Measurements from ENCODE around the gene ZNHIT6. TPM values are rescaled to one million over a fixed set of nuclear protein-coding genes. Genes with fewer than 3 reads are reported as not detected.

The ZNHIT6 gene
- polyA plus RNA-seq, 1 of the 3 experiments (the other 2 are of a cell fraction): 7.7 TPM

- Histone ChIP-seq H3K4me1 (ENCODE audit: control insufficient read depth in 1 of 2, insufficient read depth in 2 of 2, low read depth in 1 of 2, low read length in 1 of 2) (no peaks in the 10 kb centered on the region), H3K27ac (ENCODE audit: low read depth in 2 of 2, low read length in 1 of 2) (no peak overlapping the region), H3F3A (replicated peaks; ENCODE audit: insufficient read depth) (peaks cover 4% of the 10 kb centered on the region), H3K9me3 (no peaks in the 10 kb centered on the region), H3K9me2 (no peaks in the 10 kb centered on the region), H3K4me3 (ENCODE audit: low read depth in 2 of 2, low read length in 1 of 2) (no peak overlapping the region), H3K4me2 (no peak overlapping the region), H3K9ac (no peak overlapping the region), H3K79me2 (ENCODE audit: insufficient read depth) (peaks cover 36% of the 10 kb centered on the region), H4K20me1 (ENCODE audit: insufficient read depth) (no peaks in the 10 kb centered on the region), H3K36me3 (replicated peaks in 1 of 2; ENCODE audit: control insufficient read depth in 1 of 2, insufficient read depth in 2 of 2, low read length in 1 of 2) (peaks cover 18 to 41% of the 10 kb centered on the region in 2 experiments), H2AFZ (ENCODE audit: low read depth) (no peak overlapping the region), H3K27me3 (ENCODE audit: insufficient read depth) (no peaks in the 10 kb centered on the region)
- CTCF ChIA-PET: interaction anchor here (1.4 to 4.4 kb wide), 2 partner anchors 9 to 375 kb away, joined by 11 to 19 read pairs; no protein-coding TSS in a partner anchor
- WGBS (ENCODE audit: low lambda C conversion rate): 93% methylated on average over 9 of the region's 9 CpGs
- TF ChIP-seq SIN3A (IDR thresholded peaks at IDR 0.05; ENCODE audit: borderline replicate concordance, low read depth, low read length) (no peak), FOSL2 (IDR thresholded peaks at IDR 0.05; ENCODE audit: borderline replicate concordance, low read depth) (no peak), CHD2 (IDR thresholded peaks at IDR 0.05; ENCODE audit: low read length, partially characterized antibody) (no peak), SMC3 (IDR thresholded peaks at IDR 0.05; ENCODE audit: low read depth, low read length) (no peak), USF1 (IDR thresholded peaks at IDR 0.05; ENCODE audit: borderline replicate concordance, low read depth) (no peak)
- POLR2A ChIA-PET: no interaction called here
- DNase-seq: no peak
Observed at GRCh38 chr1:85683292-85684025, 24.8 kb downstream of the ZNHIT6 start.

- Histone ChIP-seq H3K4me2 (no peak overlapping the region), H3K9me3 (no peaks in the 10 kb centered on the region), H3K4me1 (ENCODE audit: control insufficient read depth in 1 of 2, insufficient read depth in 2 of 2, low read depth in 1 of 2, low read length in 1 of 2) (no peaks in the 10 kb centered on the region), H3K9ac (no peak overlapping the region), H3K79me2 (ENCODE audit: insufficient read depth) (peaks cover 18% of the 10 kb centered on the region; the same call in 1 of the 2 replicates), H3K36me3 (replicated peaks in 1 of 2; ENCODE audit: control insufficient read depth in 1 of 2, insufficient read depth in 2 of 2, low read length in 1 of 2) (peaks cover 40 to 48% of the 10 kb centered on the region in 2 experiments), H4K20me1 (ENCODE audit: insufficient read depth) (no peaks in the 10 kb centered on the region), H3K27me3 (ENCODE audit: insufficient read depth) (no peaks in the 10 kb centered on the region), H2AFZ (ENCODE audit: low read depth) (no peak overlapping the region), H3K9me2 (no peaks in the 10 kb centered on the region), H3K4me3 (ENCODE audit: low read depth in 2 of 2, low read length in 1 of 2) (no peak overlapping the region), H3F3A (replicated peaks; ENCODE audit: insufficient read depth) (peaks cover 8% of the 10 kb centered on the region), H3K27ac (ENCODE audit: low read depth in 2 of 2, low read length in 1 of 2) (no peak overlapping the region; a peak in 2 of 4 replicates)
- POLR2A ChIA-PET: no interaction called here
- CTCF ChIA-PET: interaction anchor here (1.5 kb wide), 1 partner anchor 11 kb away, joined by 4 read pairs; no protein-coding TSS in a partner anchor
- no peak for DNase-seq
- whole genome bisulfite sequencing (ENCODE audit: low lambda C conversion rate): 96% methylated on average over 2 of the region's 2 CpGs
- TF ChIP-seq FOSL2 (IDR thresholded peaks at IDR 0.05; ENCODE audit: borderline replicate concordance, low read depth): no peak
- no peak for TF ChIP-seq NFIC (IDR thresholded peaks at IDR 0.05; ENCODE audit: borderline replicate concordance)
- TF ChIP-seq USF2 (IDR thresholded peaks at IDR 0.05; ENCODE audit: borderline replicate concordance, low read depth, low read length): no peak
- TF ChIP-seq MEF2A (IDR thresholded peaks at IDR 0.05; ENCODE audit: borderline replicate concordance, low read depth): no peak
- no peak for TF ChIP-seq TAF1 (IDR thresholded peaks at IDR 0.05; ENCODE audit: borderline replicate concordance, low read depth, low read length)
- TF ChIP-seq CTCF (IDR thresholded peaks at IDR 0.05): no peak
- TF ChIP-seq MXI1 (IDR thresholded peaks at IDR 0.05; ENCODE audit: low read depth, low read length): no peak
- no peak for TF ChIP-seq RFX5 (IDR thresholded peaks at IDR 0.05; ENCODE audit: low read length)
- no peak for TF ChIP-seq SMC3 (IDR thresholded peaks at IDR 0.05; ENCODE audit: low read depth, low read length)
- TF ChIP-seq FOXM1 (IDR thresholded peaks at IDR 0.05; ENCODE audit: low read depth): no peak
- no peak for TF ChIP-seq REST (IDR thresholded peaks at IDR 0.05; ENCODE audit: low read depth, low read length)
- no peak for TF ChIP-seq SIN3A (IDR thresholded peaks at IDR 0.05; ENCODE audit: borderline replicate concordance, low read depth, low read length)
- no peak for TF ChIP-seq TEAD4 (IDR thresholded peaks at IDR 0.05; ENCODE audit: borderline replicate concordance, insufficient read depth)
- no peak for TF ChIP-seq FOXJ3 (CRISPR knock-in tag; IDR thresholded peaks at IDR 0.05)
- TF ChIP-seq TCF12 (IDR thresholded peaks at IDR 0.05): no peak
- no peak for TF ChIP-seq RAD21 (IDR thresholded peaks at IDR 0.05; ENCODE audit: low read length)
Observed at GRCh38 chr1:85681087-85681486, 27.1 kb downstream of the ZNHIT6 start.

Data from SK-N-SH (cell line).